GM23338 (cell line): Measurements from ENCODE around the gene DYRK4.

Source experiments
- CREB1 ChIP-seq: fragments of 250-450 bp; sonication (Bioruptor Pico); IDR thresholded peaks from 2 replicates; pipeline ENCODE4 v1.5.0; 2020; ENCODE audit warnings: low read depth, mild to moderate bottlenecking, moderate library complexity
- CTCF ChIP-seq, 2 experiments: fragments of 200-600 bp in 1 of 2; sonication (generic) in 1 of 2; conservative IDR thresholded peaks; 2 replicates each; pipeline versions ENCODE4 v1.5.1 to v1.6.1; 2016 to 2017; ENCODE audit warnings: antibody characterized with exemption in 2 of 2, low read depth in 2 of 2, mild to moderate bottlenecking in 2 of 2, moderate library complexity in 1 of 2
- EZH2 ChIP-seq: fragments of 200-600 bp; sonication (generic); IDR thresholded peaks from one replicate; pipeline ENCODE4 v1.8.0; 2017; ENCODE audit warnings: antibody characterized with exemption, mild to moderate bottlenecking, low read depth; ENCODE audit not compliant: unreplicated experiment
- EZH2phosphoT487 ChIP-seq: fragments of 200-600 bp; sonication (generic); IDR thresholded peaks from one replicate; pipeline ENCODE4 v1.8.1; 2018; ENCODE audit warnings: antibody characterized with exemption; ENCODE audit not compliant: unreplicated experiment
- JUNB ChIP-seq: IDR thresholded peaks from one replicate; pipeline ENCODE4 v1.6.1; 2016; ENCODE audit warnings: antibody characterized with exemption; ENCODE audit not compliant: unreplicated experiment
- POLR2AphosphoS5 ChIP-seq: IDR thresholded peaks from 2 replicates; pipeline ENCODE4 v1.6.1; 2016; ENCODE audit warnings: antibody characterized with exemption, low read depth
- REST ChIP-seq: IDR thresholded peaks from one replicate; pipeline ENCODE4 v1.6.1; 2018; ENCODE audit warnings: antibody characterized with exemption; ENCODE audit not compliant: unreplicated experiment
- STAT1 ChIP-seq: IDR thresholded peaks from one replicate; pipeline ENCODE4 v1.6.1; 2016; ENCODE audit warnings: antibody characterized with exemption; ENCODE audit not compliant: unreplicated experiment

GRCh38 chr12:4615667-4616066, 53.7 kb downstream of the DYRK4 start:
- TF ChIP-seq EZH2 (no peak), CTCF (conservative IDR thresholded peaks at IDR 0.05; ENCODE audit: low read depth in 2 of 2) (no peak), JUNB (no peak), POLR2AphosphoS5 (no peak), REST (no peak), CREB1 (CRISPR knock-in tag) (no peak), STAT1 (no peak), EZH2phosphoT487 (no peak)
